Measurements from ENCODE around the gene NDUFB10.

- TF ChIP-seq CTCF (IDR thresholded peaks at IDR 0.05) (no peak), POLR2AphosphoS5 (IDR thresholded peaks at IDR 0.05) (no peak), POLR2A (IDR thresholded peaks at IDR 0.05) (no peak), EP300 (IDR thresholded peaks at IDR 0.05) (no peak)
Measured at GRCh38 chr16:1953734-1954133, 5.6 kb upstream of the NDUFB10 start.
